ENCODE measurements around the gene AQP1.

- TF ChIP-seq, protein P1, sequence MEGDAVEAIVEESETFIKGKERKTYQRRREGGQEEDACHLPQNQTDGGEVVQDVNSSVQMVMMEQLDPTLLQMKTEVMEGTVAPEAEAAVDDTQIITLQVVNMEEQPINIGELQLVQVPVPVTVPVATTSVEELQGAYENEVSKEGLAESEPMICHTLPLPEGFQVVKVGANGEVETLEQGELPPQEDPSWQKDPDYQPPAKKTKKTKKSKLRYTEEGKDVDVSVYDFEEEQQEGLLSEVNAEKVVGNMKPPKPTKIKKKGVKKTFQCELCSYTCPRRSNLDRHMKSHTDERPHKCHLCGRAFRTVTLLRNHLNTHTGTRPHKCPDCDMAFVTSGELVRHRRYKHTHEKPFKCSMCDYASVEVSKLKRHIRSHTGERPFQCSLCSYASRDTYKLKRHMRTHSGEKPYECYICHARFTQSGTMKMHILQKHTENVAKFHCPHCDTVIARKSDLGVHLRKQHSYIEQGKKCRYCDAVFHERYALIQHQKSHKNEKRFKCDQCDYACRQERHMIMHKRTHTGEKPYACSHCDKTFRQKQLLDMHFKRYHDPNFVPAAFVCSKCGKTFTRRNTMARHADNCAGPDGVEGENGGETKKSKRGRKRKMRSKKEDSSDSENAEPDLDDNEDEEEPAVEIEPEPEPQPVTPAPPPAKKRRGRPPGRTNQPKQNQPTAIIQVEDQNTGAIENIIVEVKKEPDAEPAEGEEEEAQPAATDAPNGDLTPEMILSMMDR (IDR thresholded peaks at IDR 0.05), result no peak
- no peak for TF ChIP-seq POLR2A (IDR thresholded peaks at IDR 0.05)
Observed at GRCh38 chr7:30897770-30898169, 13.9 kb upstream of the AQP1 start.

Measured in testis (tissue), 2 donors.